WTC11 (cell line): ENCODE measurements around the gene PURA. TPM values are rescaled to one million over a fixed set of nuclear protein-coding genes. Genes with fewer than 3 reads are reported as not detected.

Source experiments
- ATAC-seq: fragments of 200-7000 bp; cut with Tn5 transposase; 2 replicates; pipeline ENCODE4 v1.10.0; 2021; ENCODE audit warnings: mild to moderate bottlenecking, moderate library complexity
- CTCF ChIA-PET: fragments of 300-600 bp; sonication (Branson Sonifier 250); formaldehyde crosslinking; loops from one replicate; lab custom pipeline; 2021; ENCODE audit warnings: antibody characterized with exemption; lab: Charles Lee
- POLR2A ChIA-PET: fragments of 350-600 bp; sonication (Branson Sonifier 250); formaldehyde crosslinking; loops from one replicate; lab custom pipeline; 2021; ENCODE audit warnings: antibody characterized with exemption; lab: Charles Lee
- DNase-seq: peaks from one replicate; pipeline ENCODE4 v3.0.0; 2021; ENCODE audit warnings: low spot score
- H3K27ac Mint-ChIP-seq: 2 replicates; pipeline ENCODE4 v1.8.0; 2021; ENCODE audit warnings: mixed read lengths
- H3K27me3 Mint-ChIP-seq: 2 replicates; pipeline ENCODE4 v1.8.0; 2021; ENCODE audit warnings: low read depth, mild to moderate bottlenecking, moderate library complexity, mixed read lengths
- H3K36me3 Mint-ChIP-seq: 2 replicates; pipeline ENCODE4 v1.8.0; 2021; ENCODE audit warnings: mixed read lengths
- H3K4me1 Mint-ChIP-seq: 2 replicates; pipeline ENCODE4 v1.8.0; 2022; ENCODE audit warnings: mixed read lengths
- H3K4me3 Mint-ChIP-seq: 2 replicates; pipeline ENCODE4 v1.8.0; 2021; ENCODE audit warnings: mild to moderate bottlenecking, moderate library complexity, mixed read lengths
- H3K9me3 Mint-ChIP-seq: 2 replicates; pipeline ENCODE4 v1.8.0; 2021; ENCODE audit warnings: mixed read lengths
- AFF4 ChIP-seq: sonication (generic); formaldehyde crosslinking; IDR thresholded peaks from 2 replicates; pipeline ENCODE4 v1.8.1; 2023; ENCODE audit warnings: mild to moderate bottlenecking, missing genetic modification reagents, borderline replicate concordance
- CBFB ChIP-seq: sonication (generic); formaldehyde crosslinking; IDR thresholded peaks from 2 replicates; pipeline ENCODE4 v1.8.1; 2022; ENCODE audit warnings: mild to moderate bottlenecking, low read depth, missing genetic modification reagents
- ELF4 ChIP-seq: sonication (generic); formaldehyde crosslinking; IDR thresholded peaks from 2 replicates; pipeline ENCODE4 v1.8.1; 2022; ENCODE audit warnings: low read depth, mild to moderate bottlenecking, moderate library complexity, missing genetic modification reagents
- ERG ChIP-seq: fragments of 250-450 bp; sonication (Bioruptor Pico); IDR thresholded peaks from 2 replicates; pipeline ENCODE4 v1.8.0; 2021; ENCODE audit warnings: mild to moderate bottlenecking
- FOXK1 ChIP-seq: sonication (generic); formaldehyde crosslinking; IDR thresholded peaks from 2 replicates; pipeline ENCODE4 v1.8.0; 2022; ENCODE audit warnings: mild to moderate bottlenecking, moderate library complexity, missing genetic modification reagents
- JAZF1 ChIP-seq: fragments of 250-450 bp; sonication (Bioruptor Pico); IDR thresholded peaks from 2 replicates; pipeline ENCODE4 v1.9.0; 2021; ENCODE audit warnings: moderate library complexity, mild to moderate bottlenecking, inconsistent platforms
- JUN ChIP-seq: sonication (generic); formaldehyde crosslinking; IDR thresholded peaks from 2 replicates; pipeline ENCODE4 v1.8.0; 2023; ENCODE audit warnings: mild to moderate bottlenecking, missing genetic modification reagents
- KAT7 ChIP-seq: sonication (generic); formaldehyde crosslinking; IDR thresholded peaks from 2 replicates; pipeline ENCODE4 v1.8.1; 2023; ENCODE audit warnings: missing genetic modification reagents, mild to moderate bottlenecking, borderline replicate concordance
- NFATC4 ChIP-seq: fragments of 250-450 bp; sonication (Bioruptor Pico); IDR thresholded peaks from 2 replicates; pipeline ENCODE4 v1.9.0; 2021; ENCODE audit warnings: mild to moderate bottlenecking
- NFE2L1 ChIP-seq: sonication (generic); formaldehyde crosslinking; IDR thresholded peaks from 2 replicates; pipeline ENCODE4 v1.8.1; 2023; ENCODE audit warnings: missing genetic modification reagents
- NR2C2 ChIP-seq: sonication (generic); formaldehyde crosslinking; IDR thresholded peaks from 2 replicates; pipeline ENCODE4 v1.8.0; 2022; ENCODE audit warnings: mild to moderate bottlenecking, missing genetic modification reagents
- RELA ChIP-seq: sonication (generic); formaldehyde crosslinking; IDR thresholded peaks from 2 replicates; pipeline ENCODE4 v1.8.1; 2022; ENCODE audit warnings: missing genetic modification reagents, mild to moderate bottlenecking, borderline replicate concordance
- RORB ChIP-seq: fragments of 250-450 bp; sonication (Bioruptor Pico); IDR thresholded peaks from 2 replicates; pipeline ENCODE4 v1.9.0; 2021; ENCODE audit warnings: mild to moderate bottlenecking
- SMAD3 ChIP-seq: sonication (generic); formaldehyde crosslinking; IDR thresholded peaks from 2 replicates; pipeline ENCODE4 v1.8.0; 2022; ENCODE audit warnings: missing genetic modification reagents, mild to moderate bottlenecking, borderline replicate concordance
- TEAD1 ChIP-seq: sonication (generic); formaldehyde crosslinking; IDR thresholded peaks from 2 replicates; pipeline ENCODE4 v1.8.0; 2022; ENCODE audit warnings: mild to moderate bottlenecking, missing genetic modification reagents
- TEAD4 ChIP-seq: sonication (generic); formaldehyde crosslinking; IDR thresholded peaks from 2 replicates; pipeline ENCODE4 v1.8.0; 2022; ENCODE audit warnings: mild to moderate bottlenecking, missing genetic modification reagents
- TP53 ChIP-seq: sonication (generic); formaldehyde crosslinking; IDR thresholded peaks from 2 replicates; pipeline ENCODE4 v1.8.1; 2023; ENCODE audit warnings: mild to moderate bottlenecking, missing genetic modification reagents
- USF1 ChIP-seq: sonication (generic); formaldehyde crosslinking; IDR thresholded peaks from 2 replicates; pipeline ENCODE4 v1.8.0; 2022; ENCODE audit warnings: mild to moderate bottlenecking, missing genetic modification reagents
- ZNF232 ChIP-seq: sonication (generic); formaldehyde crosslinking; IDR thresholded peaks from 2 replicates; pipeline ENCODE4 v1.8.0; 2022; ENCODE audit warnings: mild to moderate bottlenecking, missing genetic modification reagents
- ZNF317 ChIP-seq: sonication (generic); formaldehyde crosslinking; IDR thresholded peaks from 2 replicates; pipeline ENCODE4 v1.8.1; 2023; ENCODE audit warnings: low read depth, mild to moderate bottlenecking, moderate library complexity, missing genetic modification reagents, borderline replicate concordance
- ZNF512 ChIP-seq: sonication (generic); formaldehyde crosslinking; IDR thresholded peaks from 2 replicates; pipeline ENCODE4 v1.8.1; 2022; ENCODE audit warnings: missing genetic modification reagents, borderline replicate concordance
- total RNA-seq: library from RNA; stranded (reverse); gene quantifications from 3 replicates; pipeline ENCODE4 v1.2.3, GENCODE V29; 2021

The PURA gene
- total RNA-seq, 1 experiment from 2014 or later = 9.0 TPM

- no peak for TF ChIP-seq NR2C2 (CRISPR knock-in tag)
- no peak for TF ChIP-seq TP53 (CRISPR knock-in tag)
- Mint-ChIP-seq H3K4me1 (peaks cover 5% of the 10 kb centered on the region), H3K36me3 (no peaks in the 10 kb centered on the region), H3K4me3 (no peak overlapping the region), H3K27ac (no peak overlapping the region), H3K9me3 (no peaks in the 10 kb centered on the region), H3K27me3 (peaks cover 13% of the 10 kb centered on the region)
- ChIA-PET CTCF (no interaction called here), POLR2A (no interaction called here)
- DNase-seq = no peak
- no peak for ATAC-seq
Measured at GRCh38 chr5:140083120-140083519, 30.8 kb upstream of the PURA start.

GRCh38 chr5:140083650-140084049 is 30.3 kb upstream of the PURA start:
- CTCF ChIA-PET = no interaction called here
- H3K27me3 Mint-ChIP-seq = peaks cover 13% of the 10 kb centered on the region
- no peak overlapping the region for H3K27ac Mint-ChIP-seq
- peaks cover 5% of the 10 kb centered on the region for H3K4me1 Mint-ChIP-seq
- TF ChIP-seq USF1 (CRISPR knock-in tag) (no peak), RELA (CRISPR knock-in tag) (no peak), ZNF512 (CRISPR knock-in tag) (no peak), ZNF317 (CRISPR knock-in tag) (no peak), FOXK1 (CRISPR knock-in tag) (no peak), CBFB (CRISPR knock-in tag) (no peak), JAZF1 (CRISPR knock-in tag) (no peak), TEAD4 (no peak), RORB (CRISPR knock-in tag) (no peak), JUN (CRISPR knock-in tag) (no peak)
- H3K9me3 Mint-ChIP-seq = no peaks in the 10 kb centered on the region
- POLR2A ChIA-PET = no interaction called here
- no peaks in the 10 kb centered on the region for H3K36me3 Mint-ChIP-seq
- no peak overlapping the region for H3K4me3 Mint-ChIP-seq
- DNase-seq (no peak), ATAC-seq (no peak)

- no peak for ATAC-seq
- peaks cover 17% of the 10 kb centered on the region for H3K27me3 Mint-ChIP-seq
Measured at GRCh38 chr5:140084541-140084940, 29.4 kb upstream of the PURA start.

GRCh38 chr5:140090251-140090650 is 23.7 kb upstream of the PURA start:
- ChIA-PET CTCF (no interaction called here), POLR2A (no interaction called here)
- DNase-seq (no peak), ATAC-seq (no peak)
- no peak overlapping the region for H3K4me3 Mint-ChIP-seq
- no peaks in the 10 kb centered on the region for H3K9me3 Mint-ChIP-seq
- H3K27me3 Mint-ChIP-seq = peaks cover 29% of the 10 kb centered on the region
- no peaks in the 10 kb centered on the region for H3K4me1 Mint-ChIP-seq
- H3K36me3 Mint-ChIP-seq = no peaks in the 10 kb centered on the region
- no peak overlapping the region for H3K27ac Mint-ChIP-seq
- no peak for TF ChIP-seq TEAD1 (CRISPR knock-in tag)
- TF ChIP-seq ELF4 (CRISPR knock-in tag) = no peak
- no peak for TF ChIP-seq AFF4 (CRISPR knock-in tag)
- TF ChIP-seq ERG = no peak
- TF ChIP-seq NFATC4 (CRISPR knock-in tag) = no peak
- no peak for TF ChIP-seq ZNF317 (CRISPR knock-in tag)

More at GRCh38 chr5:140084541-140084940, 29.4 kb upstream of the PURA start:
- Mint-ChIP-seq H3K4me1 (peaks cover 5% of the 10 kb centered on the region), H3K4me3 (no peak overlapping the region), H3K36me3 (no peaks in the 10 kb centered on the region), H3K27ac (peak overlapping the region; percentile 68; the same call in 1 of the 2 replicates), H3K9me3 (no peaks in the 10 kb centered on the region)
- POLR2A ChIA-PET = no interaction called here
- DNase-seq = no peak
- TF ChIP-seq KAT7 = no peak
- TF ChIP-seq NFE2L1 (CRISPR knock-in tag) = no peak
- TF ChIP-seq SMAD3 (CRISPR knock-in tag) = no peak
- no peak for TF ChIP-seq ZNF512 (CRISPR knock-in tag)
- no peak for TF ChIP-seq ZNF232
- CTCF ChIA-PET = interaction anchor here (1.1 to 1.8 kb wide), 3 partner anchors 12 to 160 kb away, joined by 3 to 4 read pairs (median 4); no protein-coding TSS in a partner anchor
